GM10266 (cell line): Measurements from ENCODE around the gene RETREG1.

Source experiments
- DNase-seq: peaks from one replicate; pipeline ENCODE4 v3.0.0; 2012; ENCODE audit errors: extremely low spot score
- CTCF ChIP-seq: IDR thresholded peaks from 2 replicates; pipeline ENCODE4 v1.5.1; 2012; ENCODE audit warnings: mild to moderate bottlenecking, low read depth; ENCODE audit not compliant: control insufficient read depth, insufficient read depth; ENCODE audit errors: missing control alignments

The RETREG1 gene

DNA sequence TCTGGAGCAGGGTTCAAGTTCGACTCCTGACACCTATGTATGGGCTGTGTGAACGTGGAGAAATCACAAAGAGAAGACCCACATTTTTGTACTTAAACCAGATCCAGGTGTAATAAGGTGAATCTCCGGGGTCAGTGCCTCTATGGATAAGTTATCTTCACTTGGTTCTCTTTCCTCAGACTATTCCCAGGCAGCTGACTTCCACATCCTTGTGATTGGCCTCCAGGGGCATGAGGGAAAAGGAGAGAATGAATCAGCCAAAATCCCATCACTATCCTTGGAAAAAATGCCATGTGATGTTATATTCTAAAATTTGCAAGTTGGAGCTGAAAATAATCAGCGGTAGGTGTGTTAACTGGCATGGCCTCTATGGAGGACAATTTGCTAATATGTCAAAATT lies 188.4 kb downstream of the RETREG1 start:
- TF ChIP-seq CTCF = no peak

GRCh38 chr5:16427587-16427986 lies 189.2 kb downstream of the RETREG1 start:
- DNase-seq = no peak

More for the DNA sequence above, 188.4 kb downstream of the RETREG1 start:
- no peak for DNase-seq

More at GRCh38 chr5:16427587-16427986, 189.2 kb downstream of the RETREG1 start:
- TF ChIP-seq CTCF = no peak
